ENCODE results near the gene TCF20.

TCF20 gene

DNA sequence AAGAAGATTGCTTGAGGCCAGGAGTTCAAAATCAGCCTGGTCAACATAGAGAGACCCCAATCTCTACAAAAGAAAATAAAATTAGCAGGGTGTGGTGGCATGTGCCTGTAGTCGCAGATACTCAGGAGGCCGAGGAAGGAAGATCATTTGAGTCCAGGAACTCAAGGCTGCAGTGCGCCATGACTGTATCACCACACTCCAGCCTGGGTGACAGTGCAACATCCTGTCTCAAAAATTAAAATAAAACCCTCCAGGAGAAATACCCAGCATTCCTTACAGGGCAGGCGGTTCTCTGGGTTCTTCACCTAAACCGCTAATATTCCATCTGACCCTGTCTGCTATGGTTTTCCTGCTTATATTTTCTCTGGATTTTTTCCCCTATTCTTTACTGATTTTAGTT lies 13.5 kb downstream of the TCF20 start:
- TF ChIP-seq, protein P1, sequence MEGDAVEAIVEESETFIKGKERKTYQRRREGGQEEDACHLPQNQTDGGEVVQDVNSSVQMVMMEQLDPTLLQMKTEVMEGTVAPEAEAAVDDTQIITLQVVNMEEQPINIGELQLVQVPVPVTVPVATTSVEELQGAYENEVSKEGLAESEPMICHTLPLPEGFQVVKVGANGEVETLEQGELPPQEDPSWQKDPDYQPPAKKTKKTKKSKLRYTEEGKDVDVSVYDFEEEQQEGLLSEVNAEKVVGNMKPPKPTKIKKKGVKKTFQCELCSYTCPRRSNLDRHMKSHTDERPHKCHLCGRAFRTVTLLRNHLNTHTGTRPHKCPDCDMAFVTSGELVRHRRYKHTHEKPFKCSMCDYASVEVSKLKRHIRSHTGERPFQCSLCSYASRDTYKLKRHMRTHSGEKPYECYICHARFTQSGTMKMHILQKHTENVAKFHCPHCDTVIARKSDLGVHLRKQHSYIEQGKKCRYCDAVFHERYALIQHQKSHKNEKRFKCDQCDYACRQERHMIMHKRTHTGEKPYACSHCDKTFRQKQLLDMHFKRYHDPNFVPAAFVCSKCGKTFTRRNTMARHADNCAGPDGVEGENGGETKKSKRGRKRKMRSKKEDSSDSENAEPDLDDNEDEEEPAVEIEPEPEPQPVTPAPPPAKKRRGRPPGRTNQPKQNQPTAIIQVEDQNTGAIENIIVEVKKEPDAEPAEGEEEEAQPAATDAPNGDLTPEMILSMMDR (IDR thresholded peaks at IDR 0.05; ENCODE audit: extremely low read depth, missing control alignments), result no peak

DNA sequence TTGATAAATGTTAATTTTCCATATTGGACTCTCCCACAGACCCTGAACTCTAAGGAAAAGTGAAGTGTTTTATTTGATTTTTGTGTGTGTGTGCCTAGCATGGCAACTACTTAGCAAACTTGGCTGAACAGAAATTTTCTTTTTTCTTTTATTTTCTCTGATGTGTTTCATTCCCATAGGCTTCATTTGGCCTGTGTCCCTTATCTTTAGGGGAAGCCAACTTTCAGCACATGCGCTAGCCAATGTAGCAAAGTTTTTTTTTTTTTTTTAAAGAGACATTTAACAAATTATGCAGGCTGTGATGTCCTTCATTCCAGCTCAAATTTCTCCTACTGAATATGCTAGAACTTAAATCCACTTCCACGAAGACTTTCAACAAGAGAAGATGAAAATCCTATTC lies 14.2 kb downstream of the TCF20 start:
- TF ChIP-seq, protein P1 (IDR thresholded peaks at IDR 0.05; ENCODE audit: extremely low read depth, missing control alignments), result no peak
- no peak for DNase-seq (ENCODE audit: low spot score)

More for the DNA sequence above, 13.5 kb downstream of the TCF20 start:
- no peak for DNase-seq (ENCODE audit: low spot score)

DNA sequence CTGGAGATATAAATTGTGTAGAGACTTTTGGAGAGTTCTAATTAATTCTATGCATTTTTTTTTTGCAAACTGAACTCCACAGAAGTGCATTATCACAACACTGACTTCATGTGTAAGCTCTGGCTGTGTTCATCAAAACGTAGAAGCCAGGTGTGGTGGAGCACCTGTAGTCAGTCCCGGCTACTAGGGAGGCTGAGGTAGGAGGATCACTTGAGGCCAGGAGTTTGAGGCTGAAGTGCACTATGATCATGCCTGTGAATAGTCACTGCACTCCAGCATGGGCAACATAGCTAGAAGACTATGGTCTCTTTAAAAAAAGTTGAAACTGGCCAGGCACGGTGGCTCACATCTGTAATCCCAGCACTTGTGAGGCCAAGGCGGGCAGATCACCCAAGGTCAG lies 20.6 kb downstream of the TCF20 start:
- TF ChIP-seq, protein P1 (IDR thresholded peaks at IDR 0.05; ENCODE audit: extremely low read depth, missing control alignments), result no peak
- DNase-seq (ENCODE audit: low spot score), result no peak

DNA sequence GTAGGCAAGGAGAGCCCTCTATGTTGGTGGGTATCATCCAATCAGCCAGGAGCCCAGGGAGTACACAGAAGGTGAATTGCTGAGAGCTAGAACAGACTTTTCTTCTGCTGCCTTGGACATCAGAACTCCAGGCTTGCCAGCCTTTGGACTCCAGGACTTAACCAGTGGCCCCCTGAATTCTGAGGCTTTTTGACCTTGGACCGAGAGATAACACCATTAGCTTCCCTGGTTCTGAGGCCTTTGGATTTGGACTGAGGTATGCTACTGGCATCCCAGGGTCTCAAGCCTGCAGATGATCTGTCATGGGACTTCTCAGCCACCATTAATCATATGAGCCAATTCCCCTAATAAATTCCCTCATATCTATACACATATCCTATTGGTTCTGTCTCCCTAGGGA lies 21.5 kb downstream of the TCF20 start:
- DNase-seq (ENCODE audit: low spot score), result no peak
- TF ChIP-seq, protein P1 (IDR thresholded peaks at IDR 0.05; ENCODE audit: extremely low read depth, missing control alignments), result no peak

DNA sequence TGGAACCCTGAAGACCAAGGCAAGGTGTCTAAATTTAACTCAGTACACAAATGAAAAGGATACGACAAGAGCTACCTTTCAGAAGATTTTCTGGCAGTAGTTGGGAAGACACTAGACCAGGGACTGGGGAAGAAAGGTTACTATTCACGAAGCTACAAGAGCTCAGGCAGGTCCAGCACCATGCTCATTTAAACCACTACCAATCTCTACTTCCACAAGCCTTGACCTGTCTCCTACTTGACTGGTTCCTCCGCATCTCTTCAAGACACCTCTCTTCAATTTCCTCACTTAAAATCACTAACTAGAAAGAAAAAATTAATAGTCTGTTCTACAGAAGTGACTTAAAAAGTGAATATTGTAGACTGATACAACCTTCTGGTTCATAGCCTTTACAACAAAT lies 22.9 kb downstream of the TCF20 start:
- DNase-seq (ENCODE audit: low spot score), result no peak
- TF ChIP-seq, protein P1 (IDR thresholded peaks at IDR 0.05; ENCODE audit: extremely low read depth, missing control alignments), result no peak

DNA sequence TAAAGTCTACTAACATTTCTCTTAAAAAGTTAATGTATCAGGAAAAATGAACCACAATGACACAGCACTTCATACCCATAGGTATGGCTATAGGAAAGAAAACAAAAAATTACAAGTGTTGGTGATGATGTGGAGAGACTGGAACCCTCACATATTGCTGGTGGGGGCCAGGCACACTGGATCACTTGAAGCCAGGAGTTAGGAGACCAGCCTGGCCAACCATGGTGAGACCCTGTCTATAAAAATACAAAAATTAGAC lies 26.7 kb downstream of the TCF20 start:
- TF ChIP-seq, protein P1 (IDR thresholded peaks at IDR 0.05; ENCODE audit: extremely low read depth, missing control alignments), result no peak
- no peak for DNase-seq (ENCODE audit: low spot score)

DNA sequence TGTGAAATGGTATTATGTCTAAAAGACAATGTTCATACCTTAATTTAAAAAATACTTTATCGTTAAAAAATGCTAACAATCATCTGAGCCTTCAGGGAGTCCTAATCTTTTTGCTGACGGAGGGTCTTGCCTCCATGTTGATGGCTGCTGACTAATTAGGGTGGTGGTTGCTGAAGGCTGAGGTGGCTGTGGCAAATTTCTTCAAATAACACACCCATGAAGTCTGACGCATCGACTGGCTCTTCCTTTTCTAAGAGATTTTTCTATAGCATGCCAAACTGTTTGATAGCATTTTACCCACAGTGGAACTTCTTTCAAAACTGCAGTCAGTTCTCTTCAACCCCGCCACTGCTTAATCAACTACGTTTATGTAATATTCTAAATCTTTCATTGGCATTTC lies 33.6 kb downstream of the TCF20 start:
- no peak for DNase-seq (ENCODE audit: low spot score)
- TF ChIP-seq, protein P1 (IDR thresholded peaks at IDR 0.05; ENCODE audit: extremely low read depth, missing control alignments), result no peak

Measured in GM20000 (cell line).